Superior temporal gyrus (tissue), 1 donor: ENCODE results near the gene SLC49A4.

Source experiments
- DNase-seq: peaks from one replicate; pipeline ENCODE4 v3.0.0-alpha.2; 2016; ENCODE audit errors: extremely low spot score

Gene SLC49A4

DNA sequence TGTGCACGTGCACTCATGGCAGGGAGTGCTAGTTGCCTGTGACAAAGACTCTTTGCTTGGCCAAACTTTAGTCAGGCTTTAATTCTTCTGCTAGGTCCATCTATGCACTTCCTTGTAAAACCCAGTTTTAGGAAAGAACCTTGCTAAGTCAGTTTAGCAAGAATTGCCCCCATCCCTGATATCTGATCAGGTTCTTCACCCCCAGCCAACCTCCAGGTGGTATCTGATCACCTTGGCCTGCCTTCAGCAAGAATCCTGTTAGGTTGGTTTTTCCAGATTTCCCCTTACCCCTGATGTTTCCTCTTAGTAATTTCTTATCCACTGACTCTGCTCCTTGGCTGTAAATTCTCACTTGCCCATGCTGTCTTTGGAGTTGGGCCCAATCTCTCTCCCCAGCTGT, 9.6 kb upstream of the SLC49A4 start:
- DNase-seq: no peak

DNA sequence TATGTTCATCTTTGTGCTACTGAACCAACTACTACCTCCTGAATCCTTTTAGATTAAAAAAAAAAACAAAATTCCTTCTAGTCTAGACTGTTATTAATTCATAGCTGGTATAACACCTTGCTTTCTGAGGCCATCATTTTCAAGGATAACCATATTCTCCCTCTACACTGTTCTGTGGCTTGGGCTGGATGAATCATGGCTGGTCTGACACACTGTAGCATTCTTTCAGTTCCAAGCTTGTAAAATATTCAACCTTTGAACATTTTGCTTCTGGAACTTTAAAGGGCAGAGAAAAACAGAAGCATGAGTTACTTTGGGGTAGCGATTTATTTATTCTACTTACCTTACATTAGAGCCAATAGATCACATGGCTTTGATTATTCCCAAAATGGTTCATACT, 8.8 kb upstream of the SLC49A4 start:
- no peak for DNase-seq

DNA sequence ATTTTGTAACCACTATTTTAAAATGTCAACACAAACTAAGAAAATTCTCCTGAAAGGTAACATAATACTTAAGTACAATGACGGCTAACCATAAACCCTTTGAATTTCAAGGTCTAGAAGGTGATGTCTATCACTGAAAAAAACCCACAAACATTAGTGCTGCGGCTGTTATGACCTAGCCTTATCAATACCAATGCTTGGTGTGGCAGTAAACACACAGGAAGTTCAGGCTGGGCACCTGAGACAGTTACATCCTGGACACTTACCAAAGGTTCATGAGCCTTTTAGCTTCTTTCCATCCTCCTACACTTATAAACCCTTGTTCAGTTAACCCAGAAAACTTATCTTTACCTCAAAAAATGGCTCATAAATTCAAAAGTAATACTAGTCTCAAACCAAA, 7.0 kb upstream of the SLC49A4 start:
- DNase-seq: no peak

DNA sequence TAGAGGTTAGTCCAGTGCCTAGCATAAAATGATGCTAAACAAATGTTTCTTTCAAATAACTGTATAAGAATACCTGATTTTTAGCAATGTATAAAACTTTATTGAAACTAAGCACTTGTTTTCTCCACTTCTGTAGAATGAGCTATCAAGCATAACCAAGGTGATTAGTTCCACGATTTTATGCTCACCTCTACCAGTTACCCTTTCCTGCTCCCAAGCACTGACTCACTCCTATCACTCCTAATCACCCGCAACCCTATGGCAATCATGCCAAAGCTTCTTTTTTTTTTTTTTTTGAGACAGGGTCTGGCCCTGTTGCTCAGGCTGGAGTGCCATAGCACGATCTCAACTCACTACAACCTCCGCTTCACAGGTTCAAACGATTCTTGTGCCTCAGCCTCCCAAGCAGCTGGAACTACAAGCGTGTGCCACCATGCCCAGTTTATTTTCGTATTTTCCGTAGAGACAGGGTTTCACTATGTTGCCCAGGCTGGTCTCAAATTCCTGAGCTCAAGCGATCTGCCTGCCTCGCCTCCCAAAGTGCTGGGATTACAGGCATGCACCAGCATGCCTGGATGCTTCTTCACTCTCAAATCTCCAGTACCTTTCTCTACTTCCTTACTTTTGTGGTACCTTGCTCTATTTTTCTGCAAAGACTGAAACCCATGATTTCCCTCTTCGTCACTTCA, 5.1 kb upstream of the SLC49A4 start:
- DNase-seq: no peak

DNA sequence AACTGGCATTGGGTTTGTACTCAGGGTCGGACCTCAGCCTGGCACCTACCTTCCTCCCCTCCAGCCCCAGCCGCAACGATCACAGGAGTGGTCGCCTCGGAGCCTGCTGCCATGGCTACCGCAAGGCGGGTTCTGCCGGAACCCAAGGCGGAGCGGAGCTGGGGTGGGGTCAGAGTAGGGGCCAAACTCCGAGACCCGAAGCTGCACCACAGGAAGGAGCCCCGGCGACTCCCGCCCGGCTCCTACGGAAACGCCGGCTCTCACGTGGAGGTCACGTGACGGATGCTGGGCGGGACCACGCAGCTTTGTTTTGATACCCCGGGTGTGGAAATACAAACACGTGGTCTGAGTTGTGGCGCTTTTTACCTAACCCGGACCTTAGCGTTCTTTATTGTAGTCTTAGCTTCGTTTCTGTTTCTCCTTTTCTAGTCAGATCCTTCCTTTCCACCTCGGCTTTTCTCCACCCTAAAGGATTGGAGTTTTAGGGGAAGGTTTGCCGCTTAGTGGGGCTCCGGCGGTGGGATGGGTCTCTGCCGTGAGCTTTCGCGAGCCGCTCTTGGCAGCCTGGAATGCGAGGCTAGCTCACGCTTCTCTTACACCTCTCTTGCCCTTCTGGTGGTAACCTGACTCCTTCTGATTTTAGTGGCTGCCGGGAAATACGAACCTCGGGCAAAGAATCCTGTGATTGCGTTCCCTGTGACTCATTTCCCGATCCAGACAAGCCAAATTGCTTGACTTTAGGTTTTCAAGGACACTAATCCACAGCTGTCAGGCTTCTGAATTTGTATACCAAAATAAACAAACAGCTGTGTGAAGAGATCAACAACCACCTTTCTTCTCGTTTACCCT, 1.1 kb upstream of the SLC49A4 start, which contains the start of gene HSPBAP1:
TSS of gene HSPBAP1 (minus strand) at position 264 of the 849 bp plus-strand sequence. CDS start at position 113, 151 bp downstream.
- DNase-seq: peak; percentile 96

DNA sequence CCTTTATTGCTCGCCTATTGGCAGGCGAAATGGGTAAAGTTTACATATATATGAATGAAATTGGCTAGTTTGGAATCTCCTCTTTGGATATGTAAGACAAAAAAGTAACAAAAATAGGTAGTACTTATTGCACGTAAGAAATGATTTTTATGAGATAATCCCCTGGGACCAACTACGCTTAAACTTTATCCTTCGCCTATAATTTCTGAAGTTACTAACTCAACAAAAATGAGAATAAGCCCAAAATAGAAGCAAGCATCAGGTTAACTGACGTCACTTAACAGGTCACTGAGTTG, 438 bp upstream of the SLC49A4 start:
- DNase-seq: peak; percentile 69

DNA sequence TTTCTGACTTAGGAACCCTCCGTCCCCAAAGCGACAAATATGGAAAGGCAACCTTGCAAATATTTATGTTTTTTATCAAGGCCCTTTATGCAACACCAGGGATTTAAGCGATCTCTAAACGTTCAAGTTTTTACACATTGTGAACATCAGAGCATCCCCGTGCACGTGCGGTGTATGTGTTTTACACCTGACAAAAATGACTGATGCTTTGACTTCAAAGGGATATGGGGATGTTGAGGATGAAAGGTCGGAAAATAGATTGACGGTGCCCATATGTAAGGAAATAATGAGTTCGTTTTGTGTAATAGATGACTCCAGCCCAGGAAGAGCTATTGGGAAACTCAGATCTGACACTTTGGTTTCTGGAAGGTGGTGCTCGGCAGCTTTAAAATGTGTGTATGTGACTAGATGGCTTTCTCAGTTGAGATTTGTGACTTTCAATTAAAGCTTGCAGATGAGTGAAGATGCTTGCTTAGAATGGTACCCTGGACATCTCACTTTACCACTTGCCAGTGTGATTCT, 866 bp downstream of the SLC49A4 start:
- peak; percentile 45 for DNase-seq

DNA sequence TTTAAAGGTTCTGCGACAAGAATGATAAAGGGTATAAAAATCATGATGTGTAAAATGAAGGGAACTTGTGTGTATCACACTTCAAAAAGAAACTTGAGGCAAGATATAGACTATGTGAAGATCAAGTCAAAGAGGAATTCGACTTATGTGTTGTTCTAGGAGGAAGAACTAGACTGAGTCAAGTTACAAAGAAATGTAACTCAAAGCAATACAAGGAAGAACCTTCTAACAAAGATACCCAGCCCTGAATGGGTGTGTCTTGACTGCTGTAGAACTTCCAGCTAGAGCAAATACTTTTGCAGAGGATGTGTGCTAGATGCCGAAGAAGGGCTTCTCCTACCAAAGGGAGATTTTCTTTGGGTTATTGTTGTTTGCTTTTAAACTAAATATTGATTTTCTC, 2.4 kb downstream of the SLC49A4 start:
- DNase-seq: no peak

DNA sequence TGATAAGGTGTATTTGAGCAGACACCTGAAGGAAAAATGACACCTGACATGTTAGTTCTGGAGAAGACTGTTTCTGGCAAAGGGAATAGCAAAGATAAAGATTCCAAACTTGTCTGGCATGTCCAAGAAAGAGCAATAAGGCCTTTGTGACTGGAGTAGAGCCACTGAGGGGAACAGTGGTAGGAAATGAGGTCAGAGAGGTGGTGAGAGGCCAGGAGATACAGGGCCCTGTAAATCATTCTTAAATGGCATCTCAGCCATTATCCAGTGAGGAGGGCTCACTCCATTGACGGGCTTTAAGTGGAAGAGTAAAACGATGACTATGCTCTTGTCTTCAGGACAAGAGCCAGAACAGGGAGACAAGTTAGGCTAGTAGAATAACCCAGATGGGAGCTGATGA, 4.5 kb downstream of the SLC49A4 start:
- no peak for DNase-seq

DNA sequence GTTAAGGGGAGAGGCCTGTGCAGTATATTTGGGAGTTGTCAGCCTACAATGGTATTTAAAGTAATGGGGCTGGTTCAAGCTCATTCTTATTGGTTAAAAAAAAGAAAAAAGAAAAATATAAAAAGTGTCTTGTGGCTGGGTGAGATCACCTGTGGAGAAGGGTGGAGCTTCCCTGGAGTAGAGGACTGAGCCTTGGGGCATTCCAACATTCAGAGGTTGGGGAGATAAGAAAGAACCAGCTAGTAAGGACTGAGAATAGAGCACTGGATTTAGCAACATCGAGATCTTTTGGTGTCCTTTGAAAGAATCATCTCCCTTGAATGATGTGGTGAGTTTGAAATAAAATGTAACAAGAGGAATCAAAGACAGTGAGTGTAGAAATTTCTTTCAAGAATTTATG, 5.2 kb downstream of the SLC49A4 start:
- DNase-seq: no peak

DNA sequence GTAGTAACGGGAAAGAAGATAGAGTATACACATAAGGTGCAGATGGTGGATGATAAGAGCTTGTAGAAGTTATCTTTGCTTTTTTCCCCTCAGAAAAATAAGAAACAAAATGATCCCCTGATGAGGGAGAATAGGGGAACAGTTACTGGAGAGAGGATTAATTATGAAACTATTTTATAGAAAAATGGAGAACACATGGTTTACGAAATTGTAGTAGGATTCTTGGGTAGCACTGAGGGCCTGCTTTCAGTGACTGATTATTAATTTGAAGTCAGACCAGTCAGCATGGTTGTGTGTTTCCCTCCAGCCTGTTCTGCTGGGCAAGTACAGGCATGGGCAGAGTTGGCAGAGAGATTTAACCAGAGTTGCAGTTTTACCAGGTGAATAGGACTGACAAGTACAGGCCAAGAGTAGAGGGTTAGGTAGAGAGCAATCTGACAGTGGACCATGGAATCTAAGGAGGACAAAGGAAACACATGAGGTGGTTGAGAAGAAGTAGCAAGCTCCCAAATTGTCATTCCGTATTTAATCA, 5.9 kb downstream of the SLC49A4 start:
- DNase-seq: no peak

DNA sequence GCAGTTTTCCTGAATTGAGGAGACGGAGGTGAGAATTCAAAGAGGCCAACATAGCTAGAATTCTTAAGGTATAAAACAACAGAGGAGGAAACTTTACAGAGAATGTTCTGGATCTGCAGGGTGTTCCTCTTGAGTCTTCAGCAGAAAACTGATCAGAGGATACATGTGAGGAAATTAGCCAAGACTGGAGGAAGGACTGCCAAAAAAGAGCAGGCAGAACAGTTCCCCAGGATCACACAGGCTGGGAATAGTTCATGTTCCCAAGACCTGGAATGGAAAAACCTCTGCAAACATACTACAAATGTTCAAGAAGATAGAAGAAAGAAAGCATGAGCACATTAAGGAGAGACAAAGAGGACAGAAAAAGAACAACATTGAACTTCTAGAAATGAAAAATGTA, 7.5 kb downstream of the SLC49A4 start:
- no peak for DNase-seq

DNA sequence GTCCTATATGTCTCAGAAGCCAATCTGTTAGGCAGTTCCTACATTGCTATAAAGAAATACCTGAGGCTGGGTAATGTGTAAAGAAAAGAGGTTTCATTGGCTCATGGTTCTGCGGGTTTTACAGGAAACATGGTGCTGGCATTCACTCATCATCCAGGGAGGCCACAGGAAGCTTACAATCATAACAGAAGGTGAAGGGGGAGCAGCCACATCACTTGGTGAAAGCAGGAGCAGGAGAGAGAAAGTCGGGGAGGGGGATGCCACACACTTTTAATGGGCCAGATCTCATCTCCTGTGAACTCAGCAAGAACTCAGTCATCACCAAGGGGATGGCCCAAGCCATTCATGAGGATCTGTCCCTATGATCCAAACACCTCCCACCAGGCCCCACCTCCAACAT, 9.1 kb downstream of the SLC49A4 start:
- no peak for DNase-seq

DNA sequence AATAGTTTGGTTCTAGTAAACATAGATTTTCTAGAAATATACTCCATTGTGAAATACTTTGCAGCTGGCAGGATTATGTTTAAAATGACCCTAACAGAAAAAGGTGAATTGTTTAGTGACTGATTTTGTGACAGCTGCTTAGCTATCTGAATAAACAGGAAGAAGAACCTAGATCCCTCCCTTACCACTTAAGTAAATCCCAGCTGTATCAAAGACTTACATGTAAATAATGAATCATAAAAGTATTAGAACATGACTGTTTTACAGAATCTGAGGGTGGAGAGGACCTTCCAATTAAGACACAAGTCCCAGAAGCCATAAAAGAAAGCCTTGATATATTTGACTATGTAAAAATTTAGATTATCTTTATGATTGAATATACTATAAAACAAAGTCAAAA, 15.9 kb downstream of the SLC49A4 start:
- DNase-seq: no peak

DNA sequence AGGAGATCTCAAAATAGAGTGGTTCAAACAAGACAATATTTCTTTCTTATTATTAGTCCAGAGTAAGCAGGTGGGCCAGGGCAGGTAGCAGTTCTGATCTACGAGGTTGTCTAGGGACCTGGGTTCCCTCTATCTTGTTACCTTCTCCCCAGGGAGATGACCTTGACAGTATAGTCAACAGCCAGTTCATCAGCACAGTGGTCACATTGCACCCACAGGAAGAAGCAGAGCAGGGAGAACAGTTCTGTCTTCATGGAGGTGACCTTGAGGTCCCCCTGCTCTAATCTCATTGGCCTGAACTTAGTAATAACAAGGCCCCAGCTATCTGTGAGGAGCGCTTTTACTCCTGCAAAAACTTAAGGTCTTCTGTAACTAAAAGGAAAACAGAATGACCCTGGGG, 21.7 kb downstream of the SLC49A4 start:
- no peak for DNase-seq

DNA sequence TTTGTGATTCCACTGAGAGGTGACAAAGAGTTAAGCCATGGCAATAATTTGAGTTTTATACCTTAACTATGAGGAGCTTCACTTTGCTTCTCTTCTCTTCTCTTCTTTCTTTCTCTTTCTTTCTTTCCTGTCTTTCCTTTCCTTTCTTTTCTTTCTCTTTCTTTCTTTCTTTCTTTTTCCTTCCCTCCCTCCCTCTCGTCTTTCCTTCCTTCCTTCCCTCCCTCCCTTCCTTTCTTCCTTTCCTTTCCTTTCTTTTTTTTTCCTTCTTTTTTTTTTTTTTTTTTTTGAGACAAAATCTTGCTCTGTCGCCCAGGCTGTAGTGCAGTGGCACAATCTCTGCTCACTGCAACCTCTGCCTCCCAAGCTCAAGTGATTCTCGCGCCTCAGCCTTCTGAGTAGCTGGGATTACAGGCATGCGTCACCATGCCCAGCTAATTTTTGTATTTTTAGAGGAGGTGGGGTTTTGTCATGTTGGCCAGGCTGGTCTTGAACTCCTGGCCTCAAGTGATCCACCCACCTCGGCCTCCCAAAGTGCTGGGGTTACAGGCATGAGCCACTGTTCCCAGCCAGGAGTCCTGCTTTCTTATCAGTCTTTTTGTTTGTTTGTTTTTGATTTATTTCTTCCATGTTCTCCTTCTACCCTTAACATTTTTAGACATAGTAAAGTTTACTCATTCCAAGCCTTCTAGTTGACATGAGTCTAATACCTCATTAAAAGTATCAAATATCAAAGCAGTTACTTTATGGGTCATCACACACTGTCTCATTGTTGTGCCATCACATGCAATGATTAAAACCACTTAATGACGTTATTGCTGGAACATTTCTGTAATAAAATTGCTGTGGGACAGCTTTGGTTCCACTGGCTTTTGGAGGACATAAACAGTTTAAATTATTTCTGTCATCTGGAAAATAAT, 29.9 kb downstream of the SLC49A4 start:
- DNase-seq: no peak

DNA sequence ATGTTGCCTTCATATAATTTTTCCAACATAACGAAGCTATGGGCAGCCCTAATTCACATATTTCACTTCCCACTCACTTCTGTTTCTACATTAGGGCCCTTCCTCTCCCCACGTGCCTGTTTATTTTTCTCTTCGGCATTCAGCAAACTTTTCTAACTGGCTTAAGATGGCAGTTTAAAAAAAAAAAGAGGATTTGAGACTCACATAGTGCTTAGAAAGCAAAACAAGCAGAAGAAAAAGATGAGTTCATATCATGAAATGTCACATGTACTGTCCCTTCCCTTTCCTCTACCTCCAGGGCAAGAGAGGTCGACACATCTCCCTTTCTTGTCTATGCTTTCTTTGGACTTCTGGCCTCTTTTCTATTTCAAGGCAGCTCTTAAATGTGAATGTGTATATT, 30.6 kb downstream of the SLC49A4 start:
- DNase-seq: no peak

DNA sequence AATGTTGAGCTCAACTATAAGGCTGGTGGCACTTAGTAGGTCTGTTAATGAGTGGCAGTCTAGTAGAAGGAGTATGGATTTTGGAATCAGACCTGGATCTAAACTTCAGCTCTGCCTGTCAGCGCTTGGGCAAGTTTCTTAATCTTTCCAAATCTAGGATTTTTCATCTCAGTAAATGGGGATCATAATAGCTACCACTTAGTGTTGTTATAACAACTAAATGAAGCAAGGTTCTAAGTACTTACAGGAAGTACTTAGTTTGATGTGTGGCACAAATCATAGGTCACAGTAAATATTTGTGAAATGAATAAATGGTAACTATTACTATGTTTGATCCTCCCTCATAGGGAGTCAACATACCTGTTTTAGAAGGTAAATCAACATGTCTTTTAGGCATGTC, 31.4 kb downstream of the SLC49A4 start:
- DNase-seq: no peak

DNA sequence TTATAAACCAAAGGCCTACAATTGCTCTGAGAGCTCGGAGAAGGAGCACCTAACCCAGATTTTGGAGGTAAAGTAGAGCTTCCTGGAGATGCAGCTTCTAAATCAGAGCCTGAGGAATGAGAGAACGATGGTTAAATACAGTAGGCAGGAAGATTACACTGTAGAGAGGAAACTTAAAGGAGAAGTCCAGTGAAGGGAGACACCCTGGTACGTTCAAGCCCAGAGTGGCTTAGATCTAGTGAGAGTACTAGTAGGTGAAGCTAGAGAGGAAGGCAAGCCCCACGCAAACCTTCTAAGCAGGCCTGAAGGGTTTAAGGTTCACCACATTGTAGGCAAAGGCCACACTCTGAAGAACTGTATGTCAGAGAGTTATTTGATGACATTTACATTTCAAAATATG, 33.4 kb downstream of the SLC49A4 start:
- no peak for DNase-seq

DNA sequence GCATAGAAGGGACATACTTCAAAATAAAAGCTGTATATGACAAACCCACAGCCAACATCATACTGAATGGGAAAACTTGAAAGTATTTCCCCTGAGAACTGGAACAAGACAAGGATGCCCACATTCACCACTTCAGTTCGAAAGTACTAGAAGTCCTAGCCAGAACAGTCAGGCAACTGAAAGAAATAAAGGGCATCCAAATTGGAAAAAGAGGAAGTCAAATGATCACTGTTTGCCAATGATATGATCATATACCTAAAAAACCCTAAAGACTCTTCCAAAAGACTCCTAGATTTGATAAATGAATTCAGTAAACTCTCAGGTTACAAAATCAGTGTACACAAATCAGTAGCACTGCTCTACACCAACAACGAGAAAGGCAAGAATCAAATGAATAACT, 40.7 kb downstream of the SLC49A4 start:
- DNase-seq: no peak

DNA sequence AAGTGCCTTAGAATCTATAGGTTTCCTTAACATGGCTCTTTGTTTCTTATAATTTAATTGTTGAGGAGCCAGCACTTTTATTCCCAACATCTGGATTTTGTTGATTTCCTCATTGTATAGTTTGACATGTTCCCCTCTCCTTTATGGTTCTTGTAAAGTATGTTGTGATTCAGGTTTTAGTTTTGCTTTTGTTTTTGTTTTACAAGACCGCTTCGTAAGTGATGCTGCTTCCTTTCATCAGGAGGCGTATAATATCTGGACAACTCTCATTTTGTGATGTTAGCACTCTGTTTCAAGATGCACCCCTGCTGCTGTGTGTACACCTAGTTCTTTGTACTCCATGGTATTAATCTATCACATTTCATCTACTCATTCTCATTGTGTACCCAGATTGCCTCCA, 48.7 kb downstream of the SLC49A4 start:
- DNase-seq: no peak

DNA sequence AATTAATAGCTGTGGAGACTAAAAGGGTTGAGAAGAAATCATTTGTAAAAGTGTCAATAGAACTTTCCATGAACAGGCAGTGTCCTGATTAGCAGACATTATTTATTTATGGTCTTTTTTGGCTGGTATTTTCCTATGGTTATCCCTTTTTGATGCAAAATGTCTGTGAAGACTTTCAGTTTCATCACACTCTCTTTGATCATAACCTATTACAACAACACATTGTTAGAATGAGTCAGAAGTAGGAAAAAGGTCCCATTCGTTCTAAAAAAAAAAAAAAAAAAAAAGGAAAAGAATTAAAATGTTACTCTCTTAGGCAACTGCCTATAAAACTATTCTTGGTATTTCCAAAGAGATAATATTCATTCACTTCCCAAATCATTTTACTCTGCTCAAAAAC, 62.1 kb downstream of the SLC49A4 start:
- no peak for DNase-seq
